HEK293T (cell line): ENCODE data around the gene U2AF1.
"Not testable (repeated sequence)": the region's sequence is repeated elsewhere in the genome, so short reads cannot be mapped to it uniquely, and the experiment has no call there.

Experiments
- ARNT ChIP-seq: fragments of 450-650 bp; IDR thresholded peaks from 2 replicates; pipeline ENCODE4 v1.6.1; 2017; ENCODE audit warnings: mild to moderate bottlenecking
- BHLHE40 ChIP-seq: fragments of 450-650 bp; IDR thresholded peaks from 2 replicates; pipeline ENCODE4 v1.6.1; 2016; ENCODE audit warnings: mild to moderate bottlenecking, moderate library complexity, borderline replicate concordance
- CTBP1 ChIP-seq: fragments of 450-650 bp; IDR thresholded peaks from 2 replicates; pipeline ENCODE4 v1.6.1; 2016; ENCODE audit warnings: borderline replicate concordance
- ELF4 ChIP-seq: fragments of 450-650 bp; IDR thresholded peaks from 2 replicates; pipeline ENCODE4 v1.6.1; 2017; ENCODE audit warnings: antibody characterized with exemption
- FOXA1 ChIP-seq: fragments of 450-650 bp; IDR thresholded peaks from 2 replicates; pipeline ENCODE4 v1.6.1; 2016; ENCODE audit warnings: mild to moderate bottlenecking
- FOXK2 ChIP-seq: fragments of 450-650 bp; IDR thresholded peaks from 2 replicates; pipeline ENCODE4 v1.6.1; 2016; ENCODE audit warnings: mild to moderate bottlenecking
- FOXM1 ChIP-seq: fragments of 450-650 bp; IDR thresholded peaks from 2 replicates; pipeline ENCODE4 v1.6.1; 2017; ENCODE audit warnings: mild to moderate bottlenecking, borderline replicate concordance
- SP1 ChIP-seq: fragments of 450-650 bp; IDR thresholded peaks from 2 replicates; pipeline ENCODE4 v1.6.1; 2017
- SUZ12 ChIP-seq: fragments of 450-650 bp; IDR thresholded peaks from 2 replicates; pipeline ENCODE4 v1.6.1; 2016; ENCODE audit warnings: mild to moderate bottlenecking
- TARDBP ChIP-seq: fragments of 450-650 bp; IDR thresholded peaks from 2 replicates; pipeline ENCODE4 v1.6.1; 2016
- ZNF384 ChIP-seq: fragments of 450-650 bp; IDR thresholded peaks from 2 replicates; pipeline ENCODE4 v1.6.1; 2016
- TF ChIP-seq, protein P1 (sequence below): fragments of 450-650 bp; IDR thresholded peaks from 2 replicates; pipeline ENCODE4 v1.6.1; 2016

DNA sequence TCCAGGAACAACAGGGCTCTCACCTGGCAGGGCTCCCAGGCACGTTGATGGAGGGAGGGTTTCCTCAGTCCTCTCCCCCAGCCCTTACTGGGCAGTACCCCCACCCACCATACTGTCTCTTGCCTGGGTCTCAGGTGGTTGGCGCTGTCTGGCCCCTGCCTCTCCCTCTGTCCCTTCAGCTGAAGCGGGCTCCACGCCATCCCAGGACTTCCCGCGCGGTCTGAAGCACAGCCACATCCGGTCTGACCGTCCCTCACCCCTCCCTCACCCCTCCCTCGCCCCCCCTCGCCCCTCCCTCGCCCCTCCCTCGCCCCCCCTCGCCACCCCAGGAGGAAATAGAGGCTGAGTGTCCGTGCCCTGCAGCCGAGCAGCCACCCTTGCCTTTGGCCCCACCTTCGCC is 34.0 kb upstream of the U2AF1 start:
- not testable (repeated sequence) for TF ChIP-seq FOXA1, TARDBP, FOXK2, SUZ12, BHLHE40, SP1, CTBP1, ZNF384, ELF4, ARNT, FOXM1
- TF ChIP-seq, protein P1, sequence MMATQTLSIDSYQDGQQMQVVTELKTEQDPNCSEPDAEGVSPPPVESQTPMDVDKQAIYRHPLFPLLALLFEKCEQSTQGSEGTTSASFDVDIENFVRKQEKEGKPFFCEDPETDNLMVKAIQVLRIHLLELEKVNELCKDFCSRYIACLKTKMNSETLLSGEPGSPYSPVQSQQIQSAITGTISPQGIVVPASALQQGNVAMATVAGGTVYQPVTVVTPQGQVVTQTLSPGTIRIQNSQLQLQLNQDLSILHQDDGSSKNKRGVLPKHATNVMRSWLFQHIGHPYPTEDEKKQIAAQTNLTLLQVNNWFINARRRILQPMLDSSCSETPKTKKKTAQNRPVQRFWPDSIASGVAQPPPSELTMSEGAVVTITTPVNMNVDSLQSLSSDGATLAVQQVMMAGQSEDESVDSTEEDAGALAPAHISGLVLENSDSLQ, result not testable (repeated sequence)
